ENCODE measurements around the gene QPRT. TPM values are rescaled to one million over a fixed set of nuclear protein-coding genes. Genes with fewer than 3 reads are reported as not detected.
"Not testable (repeated sequence)": the region's sequence is repeated elsewhere in the genome, so short reads cannot be mapped to it uniquely, and the experiment has no call there.

QPRT gene
- total RNA-seq, 2 experiments from 2014 or later, result 8.3 to 9.2 TPM

DNA sequence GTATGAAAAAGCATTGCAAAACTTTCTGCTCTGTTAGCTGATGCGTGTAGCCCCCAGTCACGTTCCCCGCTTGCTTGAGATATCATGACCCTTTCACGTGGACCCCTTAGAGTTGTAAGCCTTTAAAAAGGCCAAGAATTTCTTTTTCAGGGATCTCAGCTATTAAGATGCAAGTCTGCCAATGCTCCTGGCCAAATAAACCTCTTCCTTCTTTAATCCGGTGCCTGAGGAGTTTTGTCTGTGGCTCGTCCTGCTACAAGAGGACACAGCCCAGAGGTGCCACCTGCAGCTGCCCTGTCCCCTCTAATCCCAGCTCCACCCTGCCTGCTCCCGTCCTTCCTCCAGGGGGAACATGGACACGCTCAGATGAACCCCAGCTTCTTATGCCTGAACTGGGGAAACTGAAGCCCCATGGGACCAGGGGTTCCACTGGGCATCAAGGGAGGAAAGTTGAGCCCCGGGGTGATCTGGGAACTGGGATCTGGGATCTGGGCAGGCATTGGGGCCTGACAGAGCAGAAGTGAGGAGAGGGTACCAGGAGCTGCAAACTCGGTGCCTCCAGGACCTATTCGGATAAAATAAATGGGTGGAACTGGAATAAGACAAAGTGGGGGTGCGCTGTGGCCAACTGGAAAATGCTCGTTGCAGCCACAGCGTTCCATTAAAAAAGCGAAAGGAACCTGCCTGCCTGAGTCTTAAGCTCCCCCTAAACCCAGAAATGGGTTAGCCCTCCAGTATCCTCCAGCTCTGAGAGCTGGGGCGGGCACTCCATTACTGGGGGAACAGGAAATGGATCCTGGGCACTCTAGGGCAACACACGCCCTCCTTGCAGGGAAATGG lies 19.7 kb downstream of the QPRT start:
- Mint-ChIP-seq H3K27ac (no peak overlapping the region), H3K27me3 (ENCODE audit: low read depth) (no peaks in the 10 kb centered on the region), H3K4me1 (ENCODE audit: low read depth) (peaks cover 29% of the 10 kb centered on the region), H3K36me3 (ENCODE audit: low read depth) (no peaks in the 10 kb centered on the region), H3K9me3 (no peaks in the 10 kb centered on the region), H3K4me3 (no peak overlapping the region)
- no peak for DNase-seq
- CTCF ChIA-PET, result interaction anchor here (0.7 to 5.5 kb wide), 16 partner anchors 7 to 356 kb away, joined by 3 to 72 read pairs (median 8); partner anchors contain the start of genes INO80E, KIF22 and PAGR1
- intact Hi-C loops (cut with micrococcal nuclease), result no loop called here

DNA sequence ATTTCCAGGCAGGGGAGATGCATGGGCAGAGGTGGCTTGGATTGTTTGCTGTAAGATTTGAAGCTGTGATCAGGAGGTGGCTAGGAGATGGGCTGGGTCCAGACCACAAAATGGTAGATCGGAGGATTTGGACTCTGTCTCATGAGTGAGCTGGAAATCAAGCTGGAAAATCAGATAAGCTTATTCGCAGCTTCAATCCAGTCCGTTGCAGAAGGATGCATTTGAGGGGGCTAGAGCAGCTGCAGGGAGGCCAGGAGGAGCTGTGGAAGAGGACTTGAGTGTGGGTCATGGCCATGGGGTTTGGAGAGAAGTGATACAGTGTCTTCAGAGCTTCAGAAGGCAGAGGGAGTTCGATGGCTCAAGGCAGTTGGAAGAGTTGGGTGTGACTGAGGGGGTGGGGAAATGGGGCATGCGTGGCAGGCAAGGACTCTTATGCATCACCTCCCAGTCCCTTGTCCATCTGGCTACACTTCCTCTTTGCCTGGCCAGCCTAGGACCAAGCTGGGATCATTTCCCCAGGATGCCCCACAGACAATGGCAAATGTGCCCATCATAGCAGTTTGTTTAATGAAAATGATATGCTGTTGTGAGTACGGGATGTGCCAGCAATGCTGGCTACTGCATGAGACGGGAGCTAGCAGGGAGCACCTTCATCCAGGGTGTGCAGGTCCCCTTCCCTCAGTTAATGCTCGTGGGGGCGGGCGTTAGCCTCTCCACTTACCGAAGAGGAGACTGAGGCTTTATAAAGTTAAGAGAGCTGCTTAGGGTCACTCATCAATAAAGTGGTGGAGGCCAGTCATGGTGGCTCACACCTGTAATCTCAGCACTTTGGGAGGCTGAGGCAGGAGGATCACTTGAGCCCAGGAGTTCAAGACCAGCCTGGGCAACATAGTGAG lies 20.6 kb downstream of the QPRT start:
- CTCF ChIA-PET, result interaction anchor here (0.7 to 5.5 kb wide), 32 partner anchors 8 to 357 kb away, joined by 3 to 72 read pairs (median 5); partner anchors contain the start of genes C16orf92, INO80E, KIF22 and PAGR1
- H3K4me1 Mint-ChIP-seq (ENCODE audit: low read depth), result peaks cover 29% of the 10 kb centered on the region
- H3K27ac Mint-ChIP-seq, result no peak overlapping the region
- intact Hi-C loops (cut with micrococcal nuclease), result loop anchor here (1.0 to 2.0 kb wide), 7 partner anchors 22 to 322 kb away; partner anchors contain the start of genes CDIPT, KIF22 and PAGR1
- no peak overlapping the region for H3K4me3 Mint-ChIP-seq
- H3K36me3 Mint-ChIP-seq (ENCODE audit: low read depth), result no peaks in the 10 kb centered on the region
- no peaks in the 10 kb centered on the region for H3K9me3 Mint-ChIP-seq
- DNase-seq, result no peak
- no peaks in the 10 kb centered on the region for H3K27me3 Mint-ChIP-seq (ENCODE audit: low read depth)

DNA sequence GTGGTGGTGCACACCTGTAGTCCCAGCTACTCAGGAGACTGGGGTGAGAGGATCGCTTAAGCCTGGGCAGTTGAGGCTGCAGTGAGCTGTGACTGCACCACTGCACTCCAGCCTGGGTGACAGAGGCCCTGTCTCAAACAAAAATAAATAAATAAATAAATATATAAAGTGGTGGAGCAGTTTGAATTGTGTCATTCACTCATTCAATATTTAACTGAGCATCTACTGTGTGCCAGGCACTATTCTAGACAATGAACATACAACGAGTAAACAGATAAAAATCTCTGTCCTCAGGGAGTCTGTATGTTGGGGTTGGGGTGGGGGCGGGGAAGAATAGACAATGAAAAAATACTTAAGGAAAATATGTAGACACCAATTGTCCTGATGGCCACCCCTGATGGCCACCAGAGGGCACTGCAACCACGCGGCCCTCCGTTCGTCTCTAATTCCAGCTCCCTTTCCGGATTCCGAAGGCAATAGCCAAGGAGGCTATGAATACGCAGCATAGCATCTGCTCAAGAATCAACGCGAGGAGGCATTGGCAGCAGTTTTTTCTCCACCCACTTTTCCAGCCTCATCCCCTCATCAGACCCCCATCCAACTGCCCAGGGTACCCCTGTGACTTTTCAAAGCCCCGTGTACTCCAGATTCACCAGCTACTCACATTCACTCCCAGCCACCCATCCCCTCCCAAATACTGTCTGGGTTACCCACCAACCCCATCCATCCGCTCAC lies 21.4 kb downstream of the QPRT start:
- Mint-ChIP-seq H3K36me3 (ENCODE audit: low read depth) (no peaks in the 10 kb centered on the region), H3K4me3 (no peak overlapping the region), H3K4me1 (ENCODE audit: low read depth) (peaks cover 29% of the 10 kb centered on the region), H3K27ac (peak overlapping the region; percentile 13), H3K27me3 (ENCODE audit: low read depth) (no peaks in the 10 kb centered on the region), H3K9me3 (no peaks in the 10 kb centered on the region)
- CTCF ChIA-PET, result interaction anchor here (0.7 to 5.5 kb wide), 38 partner anchors 9 to 357 kb away, joined by 3 to 72 read pairs (median 4); partner anchors contain the start of genes C16orf92, DOC2A, KIF22 and PAGR1
- intact Hi-C loops (cut with micrococcal nuclease), result loop anchor here (1.0 to 2.0 kb wide), 7 partner anchors 21 to 321 kb away; partner anchors contain the start of genes CDIPT, KIF22 and PAGR1
- DNase-seq, result peak; percentile 84

DNA sequence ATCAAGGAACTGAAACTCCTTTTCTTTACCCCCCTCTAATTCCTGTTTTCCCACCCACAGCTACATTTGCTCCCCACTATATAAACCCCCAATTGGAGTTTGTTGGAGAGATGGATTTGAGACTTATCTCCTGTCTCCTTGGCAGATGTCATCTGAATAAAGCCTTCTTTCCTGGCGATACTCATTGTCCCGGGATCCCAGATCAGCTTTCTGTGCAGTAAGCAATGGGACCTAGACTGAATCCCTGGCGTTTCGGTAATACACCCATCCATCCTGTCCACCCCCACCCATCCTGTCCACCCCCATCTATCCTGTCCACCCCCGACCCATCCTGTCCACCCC lies 22.2 kb downstream of the QPRT start:
- CTCF ChIA-PET, result interaction anchor here (0.7 to 5.5 kb wide), 30 partner anchors 8 to 356 kb away, joined by 3 to 72 read pairs (median 4); partner anchors contain the start of genes KIF22, PAGR1, QPRT and TLCD3B
- Mint-ChIP-seq H3K36me3 (ENCODE audit: low read depth) (no peaks in the 10 kb centered on the region), H3K27ac (no peak overlapping the region), H3K4me3 (no peak overlapping the region), H3K9me3 (no peaks in the 10 kb centered on the region), H3K4me1 (ENCODE audit: low read depth) (peaks cover 29% of the 10 kb centered on the region), H3K27me3 (ENCODE audit: low read depth) (no peaks in the 10 kb centered on the region)
- no peak for DNase-seq
- intact Hi-C loops (cut with micrococcal nuclease), result loop anchor here (1.0 to 2.0 kb wide), 2 partner anchors 9 to 32 kb away; no protein-coding TSS in a partner anchor

DNA sequence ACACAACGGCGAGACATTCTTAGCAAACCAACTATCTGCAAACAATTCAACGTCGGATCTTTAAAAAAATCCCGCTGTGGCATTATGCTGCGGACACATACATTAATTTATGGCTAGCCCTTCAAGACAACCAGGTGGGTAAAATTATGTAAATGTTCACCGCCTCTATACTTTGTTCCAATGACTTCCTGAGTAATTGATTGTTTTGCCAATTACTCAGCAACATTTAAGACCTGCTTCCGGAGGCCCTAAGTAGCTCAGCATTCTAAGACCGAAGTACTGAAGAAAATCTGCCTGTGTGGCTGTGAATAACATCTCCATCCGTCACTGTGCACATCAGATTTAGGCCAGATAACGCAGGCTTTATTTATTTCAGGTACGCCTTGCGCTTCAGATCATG lies 23.3 kb downstream of the QPRT start:
- peak overlapping the region; percentile 52 for H3K4me3 Mint-ChIP-seq
- H3K4me1 Mint-ChIP-seq (ENCODE audit: low read depth), result peaks cover 29% of the 10 kb centered on the region
- H3K27ac Mint-ChIP-seq, result peak overlapping the region; percentile 83
- intact Hi-C loops (cut with micrococcal nuclease), result no loop called here
- H3K36me3 Mint-ChIP-seq (ENCODE audit: low read depth), result no peaks in the 10 kb centered on the region
- no peaks in the 10 kb centered on the region for H3K27me3 Mint-ChIP-seq (ENCODE audit: low read depth)
- H3K9me3 Mint-ChIP-seq, result no peaks in the 10 kb centered on the region
- CTCF ChIA-PET, result interaction anchor here (0.6 to 5.5 kb wide), 17 partner anchors 8 to 330 kb away, joined by 3 to 72 read pairs (median 5); partner anchors contain the start of genes INO80E, KIF22 and QPRT
- DNase-seq, result peak; percentile 33

DNA sequence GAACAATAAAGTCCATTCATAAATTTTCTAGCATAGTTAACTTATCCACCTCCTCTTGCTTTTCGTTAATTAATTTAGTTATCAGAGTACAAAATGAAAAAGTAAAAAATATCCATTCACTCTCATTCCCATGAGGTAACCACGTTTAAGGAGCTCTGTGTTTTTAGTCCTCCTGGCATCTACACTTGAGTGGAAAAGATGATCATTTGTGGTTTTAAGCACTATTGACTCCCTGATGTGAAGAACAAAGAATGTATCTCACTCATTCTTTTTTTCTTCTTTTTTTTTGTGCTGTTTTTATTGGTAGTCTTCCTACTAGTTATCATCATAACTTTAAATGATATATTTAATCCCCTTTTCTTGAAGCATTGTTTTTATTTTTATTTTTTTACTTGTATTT lies 26.1 kb downstream of the QPRT start:
- Mint-ChIP-seq H3K27ac (no peak overlapping the region), H3K4me1 (ENCODE audit: low read depth) (peaks cover 34% of the 10 kb centered on the region), H3K27me3 (ENCODE audit: low read depth) (no peaks in the 10 kb centered on the region), H3K9me3 (no peaks in the 10 kb centered on the region), H3K36me3 (ENCODE audit: low read depth) (no peaks in the 10 kb centered on the region), H3K4me3 (no peak overlapping the region)
- DNase-seq, result no peak
- CTCF ChIA-PET, result interaction anchor here (0.7 to 1.9 kb wide), 6 partner anchors 16 to 158 kb away, joined by 3 to 6 read pairs (median 4); partner anchors contain the start of genes CDIPT and KIF22
- intact Hi-C loops (cut with micrococcal nuclease), result no loop called here

DNA sequence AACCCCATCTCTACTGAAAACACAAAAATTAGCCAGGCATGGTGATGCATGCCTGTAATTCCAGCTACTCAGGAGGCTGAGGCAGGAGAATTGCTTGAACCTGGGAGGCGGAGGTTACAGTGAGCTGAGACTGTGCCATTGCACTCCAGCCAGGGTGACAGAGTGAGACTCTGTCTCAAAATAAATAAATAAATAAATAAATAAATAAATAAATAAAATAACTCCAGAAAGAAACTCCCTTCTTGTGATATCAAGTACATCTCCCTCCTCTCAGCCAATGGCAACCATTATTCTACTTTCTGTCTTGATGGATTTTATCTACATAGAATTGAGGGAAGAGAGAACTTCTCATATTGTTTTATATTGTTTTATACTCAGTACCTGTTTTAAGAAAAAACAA lies 28.2 kb downstream of the QPRT start:
- H3K4me3 Mint-ChIP-seq; CTCF ChIA-PET; intact Hi-C loops (cut with micrococcal nuclease); H3K36me3 Mint-ChIP-seq (ENCODE audit: low read depth); H3K27me3 Mint-ChIP-seq (ENCODE audit: low read depth); H3K9me3 Mint-ChIP-seq; DNase-seq; H3K27ac Mint-ChIP-seq: not testable (repeated sequence)
- peaks cover 25% of the 10 kb centered on the region for H3K4me1 Mint-ChIP-seq (ENCODE audit: low read depth)

DNA sequence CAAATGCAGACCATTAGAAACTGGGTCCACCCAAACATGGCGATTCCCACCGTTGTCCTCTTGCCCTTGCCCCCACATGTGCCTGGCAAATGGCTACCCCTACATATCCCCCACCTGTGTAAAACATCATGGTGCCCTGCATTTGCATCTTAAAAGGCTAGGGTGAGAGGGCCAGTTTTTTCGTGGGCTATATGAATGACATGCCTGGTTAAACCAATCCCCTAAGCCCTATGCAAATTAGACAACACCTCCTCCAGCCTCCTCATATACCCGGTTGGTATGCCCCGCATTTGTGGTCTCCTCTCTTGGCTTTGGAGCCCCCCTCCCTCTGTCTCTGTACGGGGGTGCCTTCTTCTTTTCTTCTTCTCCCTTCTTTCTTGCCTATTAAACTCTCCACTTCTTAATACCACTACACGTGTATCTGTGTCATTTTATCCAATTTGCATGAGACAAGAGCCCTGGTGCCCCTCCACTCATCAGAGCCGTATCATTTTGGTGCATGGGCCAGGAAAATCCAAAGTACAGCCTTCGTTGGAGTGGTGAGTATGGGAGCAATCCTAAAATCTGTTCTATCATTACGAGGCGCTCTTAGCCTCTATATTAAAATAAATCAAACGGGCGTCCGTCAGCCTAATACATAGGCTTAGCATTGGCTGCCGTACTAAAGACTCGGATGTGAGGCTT lies 30.1 kb downstream of the QPRT start:
- no peak overlapping the region for H3K27ac Mint-ChIP-seq

DNA sequence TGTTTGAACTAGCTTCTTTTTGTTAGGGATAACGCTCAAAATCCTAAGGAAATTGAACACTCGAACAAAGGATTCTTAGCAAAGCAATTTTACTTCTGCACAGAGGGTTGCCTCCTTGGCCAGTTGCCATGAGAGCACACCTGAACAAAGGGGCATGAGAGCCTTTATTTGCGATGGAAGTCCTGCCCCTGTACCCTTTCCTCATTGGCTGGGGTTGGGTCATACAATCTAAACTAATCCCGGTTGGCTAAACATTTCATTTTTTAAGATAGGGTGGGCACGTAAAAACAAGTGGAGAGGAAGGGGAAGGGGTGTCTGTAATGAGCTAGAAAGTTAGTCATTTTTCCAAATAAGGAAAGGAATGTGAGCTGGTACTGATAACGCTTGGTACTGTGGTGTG lies 30.7 kb downstream of the QPRT start:
- CTCF ChIA-PET, result interaction anchor here (0.6 to 1.0 kb wide), 3 partner anchors 8 to 75 kb away, joined by 3 to 4 read pairs (median 3); no protein-coding TSS in a partner anchor
- peak overlapping the region; percentile 20 for H3K27ac Mint-ChIP-seq
- not testable (repeated sequence) for DNase-seq

More for the DNA sequence above, 30.1 kb downstream of the QPRT start:
- DNase-seq, result no peak
- intact Hi-C loops (cut with micrococcal nuclease), result no loop called here
- Mint-ChIP-seq H3K9me3 (no peaks in the 10 kb centered on the region), H3K4me1 (ENCODE audit: low read depth) (peaks cover 14% of the 10 kb centered on the region), H3K36me3 (ENCODE audit: low read depth) (no peaks in the 10 kb centered on the region), H3K27me3 (ENCODE audit: low read depth) (no peaks in the 10 kb centered on the region), H3K4me3 (no peak overlapping the region)
- CTCF ChIA-PET, result interaction anchor here (0.6 to 1.1 kb wide), 3 partner anchors 8 to 139 kb away, joined by 3 to 4 read pairs (median 4); no protein-coding TSS in a partner anchor

DNA sequence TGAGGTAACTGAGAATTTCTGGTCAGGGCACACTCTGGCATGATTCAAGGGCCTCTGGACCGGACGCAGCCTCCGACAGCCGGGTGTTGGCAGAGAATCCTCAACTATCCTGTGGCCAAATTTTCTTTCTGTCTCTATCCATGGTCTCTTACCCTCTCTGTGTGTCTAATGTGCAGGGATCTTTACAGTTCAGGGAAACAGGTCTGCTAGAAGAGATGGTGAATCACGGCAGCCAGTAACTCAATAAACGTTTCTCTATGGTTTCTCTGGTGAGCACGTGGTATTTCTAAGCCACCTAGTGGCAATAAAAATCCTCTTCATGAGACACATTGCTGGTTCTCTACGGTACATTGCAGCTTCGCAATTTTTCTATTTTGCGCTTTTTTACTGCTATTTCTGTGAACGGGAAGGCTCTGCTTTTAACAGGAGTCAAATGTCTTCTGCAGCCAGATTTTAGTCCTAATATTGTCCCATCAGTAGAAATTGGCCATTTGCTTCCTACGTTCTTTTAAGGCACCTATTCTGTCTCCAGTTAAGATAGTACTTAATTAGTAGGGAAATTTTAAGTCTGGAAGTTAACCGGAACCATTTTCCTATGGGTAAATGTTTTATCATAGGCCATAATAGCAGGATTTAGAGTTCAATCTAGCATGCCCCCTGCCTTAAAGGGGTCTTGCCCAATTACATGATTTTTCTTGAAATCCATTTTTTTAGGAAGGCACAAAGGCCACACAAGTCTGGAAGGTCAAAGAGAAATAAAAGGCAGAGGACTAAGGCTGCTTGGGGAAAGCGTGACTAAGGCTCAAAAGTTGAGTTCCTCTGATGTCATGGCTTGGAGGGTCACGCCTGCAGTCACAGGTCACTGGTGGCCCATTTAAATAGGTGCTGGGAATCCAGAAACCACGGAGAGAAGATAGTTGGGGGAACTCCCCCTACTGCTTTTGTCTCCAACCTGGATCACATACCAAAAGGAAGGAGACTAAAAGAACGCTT lies 31.5 kb downstream of the QPRT start:
- no peak overlapping the region for H3K4me3 Mint-ChIP-seq

More for the DNA sequence above, 30.7 kb downstream of the QPRT start:
- not testable (repeated sequence) for H3K4me3 Mint-ChIP-seq; H3K36me3 Mint-ChIP-seq (ENCODE audit: low read depth); H3K9me3 Mint-ChIP-seq; H3K27me3 Mint-ChIP-seq (ENCODE audit: low read depth)
- H3K4me1 Mint-ChIP-seq (ENCODE audit: low read depth), result peaks cover 15% of the 10 kb centered on the region
- intact Hi-C loops (cut with micrococcal nuclease), result loop anchor here (1.0 kb wide), 2 partner anchors 8 to 68 kb away; no protein-coding TSS in a partner anchor

More for the DNA sequence above, 31.5 kb downstream of the QPRT start:
- peak; percentile 64 for DNase-seq
- H3K4me1 Mint-ChIP-seq (ENCODE audit: low read depth), result peaks cover 15% of the 10 kb centered on the region
- no peaks in the 10 kb centered on the region for H3K9me3 Mint-ChIP-seq
- intact Hi-C loops (cut with micrococcal nuclease), result loop anchor here (1.0 kb wide), 2 partner anchors 9 to 69 kb away; no protein-coding TSS in a partner anchor
- no peaks in the 10 kb centered on the region for H3K27me3 Mint-ChIP-seq (ENCODE audit: low read depth)
- peak overlapping the region; percentile 20 for H3K27ac Mint-ChIP-seq
- CTCF ChIA-PET, result interaction anchor here (1.0 to 1.3 kb wide), 3 partner anchors 9 to 19 kb away, joined by 3 to 6 read pairs (median 3); no protein-coding TSS in a partner anchor
- H3K36me3 Mint-ChIP-seq (ENCODE audit: low read depth), result no peaks in the 10 kb centered on the region
